Kidney capillary endothelial cell (primary cell): Measurements from ENCODE around the gene NSMCE1.

ENCODE experiments used
- DNase-seq: peaks from one replicate; pipeline ENCODE4 v3.0.0-alpha.2; 2018; ENCODE audit warnings: low spot score

Gene NSMCE1, protein sequence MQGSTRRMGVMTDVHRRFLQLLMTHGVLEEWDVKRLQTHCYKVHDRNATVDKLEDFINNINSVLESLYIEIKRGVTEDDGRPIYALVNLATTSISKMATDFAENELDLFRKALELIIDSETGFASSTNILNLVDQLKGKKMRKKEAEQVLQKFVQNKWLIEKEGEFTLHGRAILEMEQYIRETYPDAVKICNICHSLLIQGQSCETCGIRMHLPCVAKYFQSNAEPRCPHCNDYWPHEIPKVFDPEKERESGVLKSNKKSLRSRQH

DNA sequence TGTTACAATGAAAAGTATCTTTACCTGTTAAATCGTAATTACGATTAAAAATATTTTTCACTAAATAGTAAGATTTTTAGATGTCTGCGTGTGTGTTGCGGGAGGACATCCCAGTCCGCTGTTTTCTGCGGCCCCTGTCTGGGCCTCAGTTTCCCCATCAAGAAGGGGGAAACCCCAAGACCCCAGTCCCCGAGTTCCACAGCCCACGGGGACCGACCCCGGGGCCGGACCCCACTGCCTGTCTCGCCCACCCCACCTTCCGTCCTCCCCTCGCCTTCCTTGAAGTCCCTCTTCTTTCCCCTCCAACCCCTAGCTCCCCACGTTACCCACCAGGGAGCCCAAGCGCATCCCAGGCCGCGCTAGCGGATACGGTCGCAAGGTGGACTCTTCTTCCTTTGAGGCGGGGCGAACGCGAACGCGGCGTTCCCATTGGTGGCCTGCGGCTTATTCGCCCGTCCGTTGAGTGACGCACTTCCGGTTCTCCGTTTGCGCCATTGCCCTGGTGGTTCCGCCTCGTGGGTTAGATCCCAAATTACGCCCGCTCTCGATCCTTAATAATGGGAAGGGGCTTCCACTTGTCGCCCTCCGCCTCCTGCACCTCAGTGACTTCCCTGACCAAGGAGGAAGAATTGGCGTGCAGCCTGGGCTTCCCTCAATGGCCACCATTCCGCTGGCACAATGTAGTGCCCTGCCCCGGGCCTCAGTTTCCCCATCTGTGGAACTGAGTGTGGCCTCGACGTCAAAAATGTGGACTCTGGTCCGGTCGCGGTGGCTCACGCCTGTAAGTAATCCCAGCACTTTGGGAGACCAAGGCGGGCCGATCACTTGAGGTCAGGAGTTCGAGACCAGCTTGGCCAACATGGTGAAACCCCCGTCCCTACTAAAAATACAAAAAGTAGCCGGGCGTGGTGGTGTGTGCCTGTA, at the start of gene NSMCE1:
TSS of gene NSMCE1 (minus strand) at position 397 of the 924 bp plus-strand sequence. CDS start 11,202 bp downstream, outside the sequence.
- peak; percentile 87 for DNase-seq

DNA sequence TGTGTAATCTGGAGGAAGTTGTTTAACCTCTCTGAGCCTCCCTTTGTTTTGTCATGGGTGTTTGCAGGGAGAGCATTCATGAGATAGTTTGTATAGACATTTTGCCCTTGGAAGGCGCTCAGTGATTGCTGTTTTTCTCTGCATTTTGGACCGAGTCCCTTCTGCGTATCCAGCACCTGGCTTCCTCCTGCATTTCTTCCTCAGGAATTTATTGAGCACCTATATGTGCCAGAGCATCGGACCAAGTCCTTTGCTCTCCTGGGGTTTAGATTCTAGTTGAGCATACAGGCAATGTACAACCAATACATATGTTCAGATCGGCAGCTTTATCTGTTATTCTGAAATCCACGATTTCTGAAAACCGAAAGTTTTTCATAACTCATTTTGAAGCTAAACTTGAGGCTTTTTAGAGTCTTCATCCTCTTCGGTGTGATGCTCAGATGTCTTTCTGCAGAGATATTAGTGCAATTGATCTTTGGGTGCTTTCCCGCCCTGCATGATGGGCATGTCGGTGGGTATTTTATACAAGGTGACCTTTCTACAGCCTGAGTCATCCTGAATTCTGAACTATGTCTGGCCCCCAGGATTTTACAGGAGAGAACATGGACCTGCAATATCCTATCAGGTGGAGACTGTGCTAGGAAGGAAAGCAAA, 49.3 kb upstream of the NSMCE1 start:
- no peak for DNase-seq

DNA sequence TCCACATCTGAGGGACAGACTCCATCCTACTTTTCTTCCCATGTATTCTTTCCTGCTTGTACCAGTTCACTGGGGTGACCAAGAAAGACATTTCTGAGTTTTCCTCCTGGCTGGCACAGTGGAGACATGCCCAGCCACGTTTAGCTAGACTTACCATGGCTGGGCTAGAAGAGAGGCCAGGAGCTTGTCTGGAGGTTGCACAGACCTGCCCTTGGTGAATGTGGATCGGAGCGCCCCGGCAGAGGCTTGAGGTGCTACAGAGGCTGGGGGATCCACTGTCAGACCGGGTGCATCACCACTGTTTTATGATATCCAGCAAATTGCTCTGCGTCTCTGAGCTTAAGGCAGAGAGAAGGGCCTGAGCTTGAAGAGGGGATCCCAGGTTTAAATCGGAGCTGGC, 48.7 kb upstream of the NSMCE1 start:
- DNase-seq = no peak

DNA sequence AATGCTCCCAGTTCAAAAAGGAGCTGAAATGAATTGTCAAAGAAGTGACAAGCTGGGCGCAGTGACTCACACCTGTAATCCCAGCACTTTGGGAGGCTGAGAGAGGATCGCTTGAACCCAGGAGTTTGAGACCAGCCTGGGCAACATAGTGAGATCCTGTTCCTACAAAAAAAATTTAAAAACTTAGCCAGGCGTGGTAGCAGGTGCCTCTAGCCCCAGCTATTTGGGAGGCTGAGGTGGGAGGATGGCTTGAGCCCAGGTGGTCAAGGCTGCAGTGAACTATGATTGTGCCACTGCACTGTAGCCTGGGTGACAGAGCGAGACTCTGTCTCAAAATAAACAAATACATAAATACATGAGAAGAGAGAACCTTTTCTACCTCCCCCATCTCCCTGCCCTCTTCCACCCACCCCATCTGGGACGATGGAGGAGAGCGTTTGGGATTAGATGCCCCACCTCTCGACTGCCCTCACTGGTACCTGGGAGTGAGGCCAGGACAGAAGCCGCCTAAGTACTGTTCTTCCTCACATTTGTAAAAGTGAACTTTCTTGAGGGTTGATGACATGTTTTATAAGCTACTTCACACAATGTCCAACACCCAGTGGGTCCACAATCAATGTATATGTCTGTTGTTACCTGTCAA, 47.6 kb upstream of the NSMCE1 start:
- DNase-seq = no peak

DNA sequence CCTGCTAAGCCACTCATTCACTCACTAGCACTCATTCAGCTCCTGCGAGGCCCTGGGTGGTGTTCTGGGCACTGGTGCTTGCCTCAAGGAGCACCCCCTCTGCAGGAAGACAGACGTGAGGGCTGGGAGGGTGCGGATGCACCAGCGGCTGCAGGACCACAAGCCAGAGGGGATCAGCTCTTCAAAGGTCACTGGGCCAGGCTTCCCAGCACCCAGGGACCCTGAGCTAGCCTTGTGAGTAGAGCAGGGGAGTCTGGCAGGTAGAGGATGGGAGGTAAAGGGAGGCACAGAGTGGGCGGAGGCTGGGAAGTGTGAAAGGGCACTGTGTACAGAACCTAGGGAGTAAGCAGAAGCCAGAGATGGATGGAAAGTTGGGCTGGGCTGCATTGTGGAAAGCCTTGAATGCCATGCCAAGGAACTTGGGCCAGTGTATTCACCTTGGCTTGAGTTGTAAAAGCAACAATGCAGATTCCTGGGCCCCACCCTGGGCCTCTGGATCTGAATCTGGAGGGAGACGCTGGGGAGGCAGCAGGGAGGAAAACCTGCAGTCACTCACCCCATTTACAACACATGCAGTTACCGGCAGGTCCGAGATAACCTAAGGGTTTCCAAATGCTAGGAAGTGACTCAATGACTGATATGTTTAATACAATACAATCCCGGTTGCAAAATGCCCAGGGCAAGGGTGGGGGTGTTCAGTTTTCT, 46.9 kb upstream of the NSMCE1 start:
- DNase-seq = peak; percentile 92

DNA sequence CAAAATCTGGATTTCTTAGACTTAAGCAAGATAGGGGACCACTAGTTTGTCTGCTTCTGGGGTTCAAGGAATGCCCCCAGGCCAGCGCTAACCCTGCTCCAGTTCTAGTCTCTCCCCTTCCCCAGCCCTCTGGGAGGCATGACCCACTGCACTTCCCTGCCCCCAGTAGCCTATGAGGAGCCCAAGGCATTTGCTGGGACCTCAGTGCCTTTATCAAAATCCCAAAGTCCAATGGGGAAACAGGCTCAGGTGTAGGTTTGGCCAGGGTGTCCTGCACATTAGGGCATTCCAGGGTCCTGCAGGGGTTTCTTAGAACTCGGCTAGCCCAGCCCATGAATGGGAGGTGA, 46.4 kb upstream of the NSMCE1 start:
- DNase-seq = no peak

DNA sequence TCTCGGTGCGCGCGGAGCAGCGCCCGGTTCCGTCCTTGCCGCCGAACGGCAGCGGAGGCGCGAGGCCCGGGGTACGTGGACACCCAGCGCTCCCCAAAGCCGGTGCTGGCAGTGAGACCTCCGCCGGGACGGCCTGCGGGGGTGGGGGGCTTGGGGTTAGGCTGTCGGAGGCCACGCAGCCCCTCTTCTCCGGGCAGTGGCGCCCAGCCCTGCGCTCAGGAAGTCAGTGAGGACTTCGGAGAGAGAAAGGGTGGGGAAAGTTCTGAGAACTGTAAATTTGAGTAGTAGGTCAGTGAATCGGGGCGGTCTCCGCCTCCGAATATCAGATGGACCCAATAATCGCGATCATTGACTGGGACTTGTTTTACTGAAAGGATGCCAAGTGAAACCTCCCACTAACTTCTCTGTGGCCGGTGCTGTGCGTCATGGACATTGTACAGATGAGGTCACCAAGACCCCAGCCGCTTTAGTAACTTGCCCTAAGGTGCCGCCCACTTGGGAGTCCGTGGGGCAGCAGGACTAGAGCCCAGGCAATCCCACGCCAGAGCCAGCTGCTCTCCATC, 45.7 kb upstream of the NSMCE1 start:
- peak; percentile 88 for DNase-seq

DNA sequence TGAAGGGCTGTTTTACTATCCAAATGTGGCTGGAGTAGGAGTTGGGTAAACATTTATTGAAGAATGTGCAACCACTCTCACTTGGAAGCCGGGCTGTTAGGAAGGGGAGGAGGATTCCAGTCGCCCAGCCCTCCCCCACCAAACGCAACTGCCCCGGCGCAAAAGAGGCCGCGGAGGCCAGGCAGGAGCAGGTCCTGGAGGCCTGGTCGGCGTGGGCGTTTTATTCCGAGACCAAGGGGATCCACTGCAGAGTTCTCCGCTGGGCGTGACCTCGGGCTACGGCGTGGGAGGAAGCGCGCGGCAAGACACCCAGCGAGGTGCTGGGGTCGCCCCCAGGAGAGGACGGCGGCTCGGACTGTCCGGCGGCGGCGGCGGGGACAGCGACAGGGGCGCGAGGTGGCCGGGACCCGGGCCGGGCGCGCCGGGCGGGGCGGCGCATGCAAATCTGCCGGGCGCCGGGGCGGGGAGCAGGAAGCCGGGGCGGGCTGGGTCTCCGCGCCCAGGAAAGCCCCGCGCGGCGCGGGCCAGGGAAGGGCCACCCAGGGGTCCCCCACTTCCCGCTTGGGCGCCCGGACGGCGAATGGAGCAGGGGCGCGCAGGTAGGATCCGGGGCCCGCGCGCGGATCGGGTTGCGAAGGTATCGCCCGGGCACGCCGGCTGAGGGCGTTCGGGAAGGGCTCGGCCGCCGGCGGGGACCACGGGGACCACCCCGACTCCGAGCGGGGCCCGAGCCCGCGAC, 45.0 kb upstream of the NSMCE1 start, which contains the start of gene IL4R:
TSS of gene IL4R (plus strand) at position 553 of the 739 bp plus-strand sequence. CDS start 26,230 bp downstream, outside the sequence.
- DNase-seq = peak; percentile 73

DNA sequence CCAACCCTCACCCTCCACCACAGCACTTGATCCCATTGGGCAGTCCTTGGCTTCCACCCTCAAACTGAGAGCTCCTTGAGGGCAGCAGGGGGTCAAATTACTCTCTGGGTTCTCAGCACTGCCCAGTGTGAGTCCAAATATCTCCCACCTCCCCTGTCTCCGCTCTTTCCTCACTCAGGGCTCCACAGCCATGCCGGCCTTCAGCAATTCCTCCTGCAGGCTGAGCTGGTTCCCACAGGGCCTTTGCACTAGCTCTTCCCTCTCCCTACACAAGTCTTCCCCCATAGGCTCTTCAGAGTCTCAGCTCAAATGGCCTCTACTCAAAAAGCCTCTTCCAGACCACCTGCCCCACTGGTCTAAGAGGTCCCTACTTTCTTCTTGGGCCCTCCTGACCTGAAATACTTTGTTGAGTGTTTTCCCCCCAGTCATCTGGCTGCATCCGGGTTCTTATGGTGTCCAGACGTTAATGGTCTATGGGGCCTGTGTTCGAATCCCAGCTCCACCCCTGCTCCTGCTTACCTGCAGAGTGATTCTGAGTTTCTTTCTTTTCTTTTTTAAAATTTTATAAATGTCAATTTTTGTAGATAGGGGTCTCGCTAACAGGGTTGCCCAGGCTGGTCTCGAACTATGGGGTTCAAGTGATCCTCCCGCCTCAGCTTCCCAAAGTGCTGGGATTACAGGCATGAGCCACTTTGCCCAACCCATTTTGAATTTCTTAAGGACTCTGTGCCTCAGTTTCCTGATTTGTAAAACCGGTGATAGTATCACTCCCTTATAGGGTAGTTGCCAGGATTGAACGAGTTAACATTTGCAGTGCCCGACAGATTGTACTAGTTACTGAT, 44.2 kb upstream of the NSMCE1 start:
- DNase-seq = no peak

DNA sequence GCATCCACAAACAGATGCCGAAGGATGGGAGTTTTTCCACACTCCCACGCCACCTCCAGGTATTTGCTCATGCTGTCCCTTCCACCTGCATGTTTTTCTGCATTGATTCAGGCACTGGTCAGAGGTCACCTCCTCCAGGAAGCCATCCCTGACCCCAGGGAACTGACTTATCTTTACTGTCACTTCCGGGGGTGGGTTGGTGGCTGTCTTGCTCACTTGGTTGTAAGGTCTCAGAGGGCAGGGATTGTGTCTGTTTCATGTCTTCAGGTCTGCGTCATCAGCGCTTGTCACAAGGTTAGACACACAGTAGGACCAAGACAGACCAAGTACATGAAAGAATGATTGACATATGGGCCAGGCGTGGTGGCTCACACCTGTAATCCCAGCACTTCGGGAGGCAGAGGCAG, 43.3 kb upstream of the NSMCE1 start:
- DNase-seq = no peak

DNA sequence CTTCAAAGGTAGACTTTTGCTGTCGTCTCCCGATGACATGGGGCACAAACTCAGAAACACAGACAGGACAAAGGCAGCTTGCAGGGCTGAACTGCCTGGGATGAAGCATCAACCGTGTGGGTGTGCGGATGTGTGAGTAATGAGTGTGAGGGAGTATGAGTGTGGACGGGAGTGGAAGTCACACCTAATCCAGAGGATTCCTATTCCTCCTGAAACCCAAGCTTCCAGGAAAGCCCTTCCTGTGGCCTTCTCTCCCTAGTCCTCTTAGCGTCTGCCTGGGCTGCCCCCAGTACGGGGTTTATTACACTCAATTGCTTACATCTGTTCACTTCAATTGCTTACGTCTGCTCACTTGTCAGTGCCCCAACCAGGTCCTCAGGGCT, 42.9 kb upstream of the NSMCE1 start:
- DNase-seq = no peak

DNA sequence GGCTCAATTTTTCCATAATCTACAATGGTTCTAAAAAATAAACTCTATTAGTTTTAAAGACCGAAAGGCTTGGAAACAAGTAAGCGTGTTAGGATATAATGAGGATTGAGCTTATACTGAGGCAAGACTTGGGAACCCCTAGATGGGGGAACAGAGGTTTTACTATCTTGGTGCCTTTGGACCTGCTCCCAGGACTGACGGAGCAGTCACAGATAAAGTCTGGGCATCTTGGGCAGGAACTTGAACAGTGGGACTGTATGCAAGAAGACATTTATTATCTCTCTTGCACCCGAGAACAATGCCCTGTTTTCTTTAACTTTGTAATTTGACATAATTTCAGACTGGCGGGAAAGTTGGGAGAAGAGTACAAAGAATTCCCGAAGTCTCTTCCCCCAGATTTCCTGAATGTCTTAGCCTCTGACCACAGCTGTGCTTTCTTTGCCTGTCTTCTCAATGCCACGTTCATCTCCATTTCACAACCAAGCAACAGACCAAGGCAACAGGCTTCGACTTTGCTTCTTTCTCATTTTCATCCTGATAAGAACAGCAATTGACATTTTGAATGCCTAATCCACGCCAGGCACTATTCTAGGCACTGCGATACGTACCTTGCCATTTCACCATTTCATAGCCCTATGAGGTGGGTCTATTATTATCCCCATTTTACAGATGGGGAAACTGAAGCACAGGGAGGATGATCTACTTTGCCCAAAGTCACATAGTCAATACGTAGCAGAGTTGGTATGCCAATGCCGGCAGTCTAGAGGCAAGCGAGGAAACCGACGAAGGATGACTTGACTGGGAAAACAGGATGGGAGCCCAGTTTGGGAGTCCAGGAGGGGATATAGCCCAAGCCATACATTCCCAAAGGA, 42.2 kb upstream of the NSMCE1 start:
- DNase-seq = no peak

DNA sequence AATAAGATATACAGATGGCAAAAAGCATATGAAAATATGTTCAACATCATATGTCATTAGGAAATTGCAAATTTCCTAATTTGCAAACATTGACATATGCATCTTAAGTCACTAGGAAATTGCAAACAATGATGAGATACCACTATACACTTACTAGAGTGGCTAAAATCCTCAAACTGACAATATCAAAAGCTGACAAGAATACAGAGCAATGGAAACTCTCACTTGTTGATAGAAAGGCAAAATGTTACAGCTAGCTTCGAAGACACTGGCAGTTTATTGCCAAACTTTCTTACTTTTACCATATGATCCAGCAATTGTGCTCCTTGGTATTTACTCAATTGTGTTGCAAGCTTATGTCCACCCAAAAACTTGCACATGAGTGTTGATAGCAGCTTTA, 40.2 kb upstream of the NSMCE1 start:
- no peak for DNase-seq

DNA sequence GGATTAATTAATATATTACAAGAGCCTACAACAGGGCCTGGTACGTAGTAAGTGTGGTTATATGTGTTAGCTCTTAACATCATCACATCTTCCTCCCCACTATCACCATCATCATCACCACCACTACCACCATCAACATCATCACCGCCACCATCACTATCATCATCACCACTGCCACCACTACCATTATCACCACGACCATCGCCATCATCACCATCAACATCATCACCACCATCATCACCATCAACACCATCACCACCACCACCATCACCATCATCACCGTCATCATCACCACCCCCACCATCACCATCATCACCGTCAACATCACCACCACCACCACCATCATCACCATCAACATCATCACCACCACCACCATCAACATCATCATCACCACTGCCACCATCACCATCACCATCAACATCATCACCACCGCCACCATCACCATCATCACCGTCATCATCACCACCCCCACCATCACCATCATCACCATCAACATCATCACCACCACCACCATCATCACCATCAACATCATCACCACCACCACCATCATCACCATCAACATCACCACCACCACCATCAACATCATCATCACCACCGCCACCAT, 37.4 kb upstream of the NSMCE1 start:
- no peak for DNase-seq

DNA sequence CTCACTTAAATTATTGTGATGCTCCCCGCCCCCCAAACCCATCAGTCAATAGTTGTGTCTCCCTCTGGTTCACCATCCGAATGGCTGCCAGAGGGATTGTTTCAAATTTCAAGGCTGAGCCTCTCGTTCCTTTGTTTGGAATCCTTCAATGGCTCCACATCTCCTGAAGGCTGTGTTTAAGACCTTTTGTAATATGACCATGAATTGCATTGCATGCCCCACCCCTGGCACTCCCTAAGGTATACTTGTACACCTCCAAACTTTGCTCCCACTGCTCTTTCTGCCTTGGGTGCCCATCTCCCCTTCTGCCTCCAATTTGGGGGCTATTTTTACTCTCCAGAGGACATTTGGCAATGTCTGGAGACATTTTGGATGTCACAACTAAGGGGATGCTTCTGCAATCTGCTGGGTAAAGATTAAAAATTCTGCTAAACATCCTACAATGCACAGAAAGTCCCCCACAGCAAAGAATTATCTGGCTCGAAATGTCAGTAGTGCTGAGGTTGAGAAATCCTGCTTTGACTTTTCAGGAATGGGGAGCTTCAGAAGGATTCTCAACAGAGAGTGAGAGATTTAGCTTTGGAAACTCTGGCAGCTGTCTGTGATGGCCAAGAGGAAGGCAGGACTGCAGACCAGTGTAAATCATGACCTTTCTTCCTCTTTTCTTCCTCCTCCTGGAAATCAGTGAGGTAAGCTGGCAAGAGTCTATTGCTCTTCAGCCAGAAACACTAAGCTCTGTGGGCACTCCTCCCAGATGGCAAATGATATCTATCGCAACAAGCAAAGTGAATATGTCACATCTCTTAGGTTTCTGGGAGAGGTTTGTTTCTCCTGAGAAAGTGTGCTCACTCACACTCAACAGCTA, 36.5 kb upstream of the NSMCE1 start:
- DNase-seq = no peak

DNA sequence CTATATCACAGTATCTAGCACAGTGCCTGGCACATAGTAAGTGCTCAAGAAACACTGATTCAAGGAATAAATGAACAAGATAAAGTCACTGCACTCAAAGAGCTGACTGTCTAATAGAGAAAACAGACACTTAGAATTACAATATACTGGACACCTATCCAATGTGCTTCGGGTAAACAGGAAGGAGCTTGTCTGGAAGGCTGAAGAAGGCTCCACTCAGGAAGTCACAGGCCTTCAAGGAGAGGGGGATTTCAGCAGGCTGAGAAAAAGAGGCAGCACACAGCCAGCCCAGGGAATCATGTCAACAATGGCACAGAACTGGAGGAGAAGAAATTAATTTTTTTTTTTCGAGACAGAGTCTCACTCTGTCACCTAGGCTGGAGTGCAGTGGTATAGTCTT, 35.5 kb upstream of the NSMCE1 start:
- no peak for DNase-seq
